NCI-H526 treated with DMSO at 0.1 percent for 48 hours (cell line): ENCODE measurements around the gene REV3L.
"Not testable (repeated sequence)": the region's sequence is repeated elsewhere in the genome, so short reads cannot be mapped to it uniquely, and the experiment has no call there.

Experiments
- DNase-seq: peaks from one replicate; lab custom pipeline; 2025; lab: John Stamatoyannopoulos, UW

REV3L gene

GRCh38 chr6:111379302-111379701 is 103.7 kb downstream of the REV3L start:
- DNase-seq = no peak

- DNase-seq = no peak
These were observed 105.4 kb downstream of the REV3L start for GRCh38 chr6:111377558-111378120.

- no peak for DNase-seq
These were observed 115.5 kb downstream of the REV3L start for GRCh38 chr6:111367393-111368088.

GRCh38 chr6:111361648-111362047 is 121.4 kb downstream of the REV3L start:
- peak; percentile 19 for DNase-seq

GRCh38 chr6:111358454-111358853 is 124.6 kb downstream of the REV3L start:
- no peak for DNase-seq

- DNase-seq = no peak
These were observed 125.3 kb downstream of the REV3L start for GRCh38 chr6:111357705-111358104.

- no peak for DNase-seq
These were observed 126.5 kb downstream of the REV3L start for GRCh38 chr6:111356551-111356950.

- DNase-seq = no peak
These were observed 128.1 kb downstream of the REV3L start for GRCh38 chr6:111354758-111355555.

GRCh38 chr6:111353912-111354462 is 129.0 kb downstream of the REV3L start:
- DNase-seq = no peak

- no peak for DNase-seq
These were observed 135.4 kb downstream of the REV3L start for GRCh38 chr6:111347589-111347988.

GRCh38 chr6:111342913-111343312 is 140.1 kb downstream of the REV3L start:
- peak; percentile 76 for DNase-seq

- no peak for DNase-seq
These were observed 143.7 kb downstream of the REV3L start for GRCh38 chr6:111339294-111339693.

GRCh38 chr6:111338843-111339242 is 144.2 kb downstream of the REV3L start:
- no peak for DNase-seq

GRCh38 chr6:111337829-111338236 is 145.2 kb downstream of the REV3L start:
- DNase-seq = no peak

- DNase-seq = no peak
These were observed 153.0 kb downstream of the REV3L start for GRCh38 chr6:111329882-111330633.

GRCh38 chr6:111326563-111326962 is 156.5 kb downstream of the REV3L start:
- no peak for DNase-seq

- DNase-seq = no peak
These were observed 160.9 kb downstream of the REV3L start for GRCh38 chr6:111322145-111322544.

GRCh38 chr6:111307950-111308349 is 175.1 kb downstream of the REV3L start:
- DNase-seq = not testable (repeated sequence)

GRCh38 chr6:111307275-111307858 is 175.7 kb downstream of the REV3L start:
- DNase-seq = no peak

GRCh38 chr6:111306104-111306888 is 176.7 kb downstream of the REV3L start:
- no peak for DNase-seq

- no peak for DNase-seq
These were observed 181.1 kb downstream of the REV3L start for GRCh38 chr6:111301946-111302345.
